ENCODE results near the gene NCS1.
"Not testable (repeated sequence)": the region's sequence is repeated elsewhere in the genome, so short reads cannot be mapped to it uniquely, and the experiment has no call there.

The NCS1 gene

DNA sequence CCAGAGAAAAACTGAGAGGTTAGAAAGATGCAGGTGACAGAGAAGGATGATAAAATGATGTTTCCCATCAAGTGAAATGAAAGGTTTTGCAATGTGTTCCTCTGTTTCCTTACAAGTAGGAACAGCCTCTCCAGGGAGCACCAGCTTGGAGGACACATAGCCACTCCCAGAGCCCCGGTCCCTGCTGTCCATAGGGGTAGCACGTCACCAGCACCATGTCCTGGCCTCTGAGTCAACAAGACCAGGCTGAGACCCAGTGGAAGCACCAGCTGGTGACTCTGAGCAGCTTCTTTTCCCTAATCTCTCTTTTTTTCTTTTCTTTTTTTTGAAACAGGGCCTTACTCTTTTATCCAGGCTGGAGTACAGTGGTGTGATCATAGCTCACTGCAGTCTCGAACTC lies 73.9 kb downstream of the NCS1 start:
- peaks cover 27% of the 10 kb centered on the region for H3K27me3 Mint-ChIP-seq (ENCODE audit: low read depth)
- H3K36me3 Mint-ChIP-seq (ENCODE audit: low read depth) = no peaks in the 10 kb centered on the region
- no peaks in the 10 kb centered on the region for H3K9me3 Mint-ChIP-seq
- H3K4me3 Mint-ChIP-seq = no peak overlapping the region
- H3K27ac Mint-ChIP-seq = no peak overlapping the region
- peaks cover 6% of the 10 kb centered on the region for H3K4me1 Mint-ChIP-seq (ENCODE audit: low read depth)

DNA sequence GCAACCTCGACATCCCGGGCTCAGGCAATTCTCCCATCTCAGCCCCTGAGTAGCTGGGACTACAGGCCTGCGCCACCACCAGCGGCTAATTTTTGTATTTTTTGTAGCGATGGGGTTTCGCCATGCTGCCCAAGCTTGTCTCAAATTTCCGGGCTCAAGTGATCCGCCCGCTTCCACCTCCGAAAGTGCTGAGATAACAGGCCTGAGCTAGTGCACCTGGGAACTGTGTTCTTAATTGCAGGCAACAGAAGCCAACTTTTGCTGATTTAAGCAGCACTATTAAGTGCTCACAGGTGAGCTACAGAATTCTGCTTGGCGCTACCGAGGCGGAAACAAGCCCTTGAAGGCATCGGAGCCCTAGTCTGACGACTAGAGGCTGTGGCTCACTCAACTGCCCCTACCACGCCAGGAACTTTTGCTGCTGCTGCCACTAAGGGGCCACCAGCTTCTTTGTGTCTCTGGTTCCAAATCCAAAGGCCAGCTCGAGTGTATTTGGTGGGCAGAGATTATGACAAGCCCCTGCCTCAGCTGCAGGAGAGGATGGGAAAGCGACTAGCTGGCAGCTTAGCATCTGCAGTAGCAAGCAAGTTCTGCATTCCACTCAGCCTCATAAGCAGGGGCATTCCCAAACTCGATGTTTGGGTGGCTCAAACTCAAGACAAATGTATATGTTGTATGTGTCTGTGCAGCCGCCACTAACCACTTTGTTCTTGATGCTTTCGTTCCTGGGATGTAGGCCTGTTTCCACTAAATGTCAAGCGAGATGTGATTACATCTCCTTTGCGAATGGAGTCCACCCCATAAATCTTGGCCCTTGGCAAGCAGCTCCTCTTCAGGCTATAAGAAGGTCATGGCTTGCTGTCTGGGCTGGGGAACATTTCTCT lies 82.8 kb downstream of the NCS1 start:
- Mint-ChIP-seq H3K27me3 (ENCODE audit: low read depth) (peaks cover 21% of the 10 kb centered on the region), H3K4me3 (no peak overlapping the region), H3K9me3 (no peaks in the 10 kb centered on the region), H3K27ac (no peak overlapping the region), H3K36me3 (ENCODE audit: low read depth) (no peaks in the 10 kb centered on the region), H3K4me1 (ENCODE audit: low read depth) (no peaks in the 10 kb centered on the region)

DNA sequence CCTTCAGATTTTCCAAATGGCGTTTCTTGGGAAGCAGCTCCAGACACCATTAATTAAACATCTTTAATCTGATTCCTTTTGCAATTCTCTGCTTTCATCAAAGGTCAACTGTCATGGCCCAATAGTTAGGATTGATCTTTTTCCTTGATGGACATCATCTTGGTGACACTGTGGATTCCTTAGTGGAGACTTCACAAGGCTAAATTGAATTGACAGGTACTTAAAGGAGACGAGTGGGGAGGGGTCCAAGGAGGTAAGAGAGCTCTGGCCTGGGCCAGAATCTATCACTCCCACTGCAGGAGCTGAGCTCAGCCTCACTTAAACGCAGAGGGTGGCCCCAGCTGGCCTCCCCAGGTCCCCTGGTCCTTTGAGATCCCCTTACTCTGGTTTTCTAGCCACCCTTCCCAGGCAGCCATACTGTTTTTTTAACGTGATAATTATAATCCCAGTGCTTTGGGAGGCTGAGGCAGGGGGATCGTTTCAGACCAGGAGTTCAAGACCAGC lies 83.5 kb downstream of the NCS1 start:
- Mint-ChIP-seq H3K27ac (no peak overlapping the region), H3K9me3 (no peaks in the 10 kb centered on the region), H3K4me1 (ENCODE audit: low read depth) (no peaks in the 10 kb centered on the region), H3K27me3 (ENCODE audit: low read depth) (peaks cover 19% of the 10 kb centered on the region), H3K4me3 (no peak overlapping the region), H3K36me3 (ENCODE audit: low read depth) (no peaks in the 10 kb centered on the region)

DNA sequence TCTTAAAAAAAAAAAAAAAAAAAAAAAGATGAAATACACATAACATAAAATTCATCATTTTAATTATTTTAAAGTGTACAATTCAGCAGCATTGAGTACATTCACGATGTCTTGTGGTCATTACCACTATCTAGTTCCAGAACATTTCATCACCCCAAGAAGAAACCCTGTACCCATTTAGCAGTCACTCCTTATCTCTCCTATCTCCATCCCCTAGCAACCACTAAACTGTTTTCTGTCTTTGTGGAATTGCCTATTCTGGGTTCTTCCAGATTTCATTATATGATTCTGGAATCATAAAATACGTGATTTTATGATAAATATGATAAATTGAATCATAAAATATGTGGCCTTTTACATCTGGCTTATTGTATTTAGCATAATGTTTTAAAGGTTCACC lies 84.4 kb downstream of the NCS1 start:
- Mint-ChIP-seq H3K4me1 (ENCODE audit: low read depth) (no peaks in the 10 kb centered on the region), H3K27ac (no peak overlapping the region), H3K4me3 (no peak overlapping the region), H3K9me3 (no peaks in the 10 kb centered on the region), H3K27me3 (ENCODE audit: low read depth) (peaks cover 20% of the 10 kb centered on the region), H3K36me3 (ENCODE audit: low read depth) (no peaks in the 10 kb centered on the region)

DNA sequence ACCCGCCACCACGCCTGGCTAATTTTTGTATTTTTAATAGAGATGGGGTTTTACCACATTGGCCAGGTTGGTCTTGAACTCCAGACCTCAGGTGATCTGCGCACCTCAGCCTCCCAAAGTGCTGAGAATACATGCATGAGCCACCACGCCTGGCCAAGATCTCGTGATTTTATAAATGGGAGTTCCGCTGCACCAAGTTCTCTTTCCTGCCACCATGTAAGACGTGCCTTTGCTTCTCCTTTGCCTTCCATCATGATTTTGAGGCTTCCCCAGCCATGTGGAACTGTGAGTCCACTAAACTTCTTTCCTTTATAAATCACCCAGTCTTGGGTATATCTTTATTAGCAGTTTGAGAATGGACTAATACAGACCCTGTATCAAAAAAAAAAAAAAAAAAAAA lies 85.9 kb downstream of the NCS1 start:
- not testable (repeated sequence) for H3K36me3 Mint-ChIP-seq (ENCODE audit: low read depth); H3K27ac Mint-ChIP-seq; H3K9me3 Mint-ChIP-seq; H3K4me1 Mint-ChIP-seq (ENCODE audit: low read depth); H3K4me3 Mint-ChIP-seq
- peaks cover 32% of the 10 kb centered on the region for H3K27me3 Mint-ChIP-seq (ENCODE audit: low read depth)

DNA sequence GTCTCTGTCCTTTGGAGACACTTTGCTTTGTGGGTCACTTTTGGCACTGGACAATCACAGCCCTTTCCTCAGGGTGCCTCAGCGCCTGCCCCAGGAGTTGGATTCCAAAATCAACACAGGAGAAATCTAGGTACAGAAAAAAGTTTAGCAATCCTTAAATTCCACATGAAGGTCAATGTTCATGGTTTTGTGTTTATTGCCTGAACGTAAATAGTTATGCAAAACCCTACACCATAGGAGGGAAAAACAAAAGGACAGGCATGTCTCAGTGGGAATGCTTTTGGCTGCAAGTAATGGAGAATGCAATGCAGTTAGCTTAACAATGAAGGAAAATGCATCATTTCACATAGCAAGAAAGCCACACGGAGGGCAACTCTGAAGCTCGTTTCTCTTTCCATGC lies 86.8 kb downstream of the NCS1 start:
- H3K27me3 Mint-ChIP-seq (ENCODE audit: low read depth) = peaks cover 40% of the 10 kb centered on the region

DNA sequence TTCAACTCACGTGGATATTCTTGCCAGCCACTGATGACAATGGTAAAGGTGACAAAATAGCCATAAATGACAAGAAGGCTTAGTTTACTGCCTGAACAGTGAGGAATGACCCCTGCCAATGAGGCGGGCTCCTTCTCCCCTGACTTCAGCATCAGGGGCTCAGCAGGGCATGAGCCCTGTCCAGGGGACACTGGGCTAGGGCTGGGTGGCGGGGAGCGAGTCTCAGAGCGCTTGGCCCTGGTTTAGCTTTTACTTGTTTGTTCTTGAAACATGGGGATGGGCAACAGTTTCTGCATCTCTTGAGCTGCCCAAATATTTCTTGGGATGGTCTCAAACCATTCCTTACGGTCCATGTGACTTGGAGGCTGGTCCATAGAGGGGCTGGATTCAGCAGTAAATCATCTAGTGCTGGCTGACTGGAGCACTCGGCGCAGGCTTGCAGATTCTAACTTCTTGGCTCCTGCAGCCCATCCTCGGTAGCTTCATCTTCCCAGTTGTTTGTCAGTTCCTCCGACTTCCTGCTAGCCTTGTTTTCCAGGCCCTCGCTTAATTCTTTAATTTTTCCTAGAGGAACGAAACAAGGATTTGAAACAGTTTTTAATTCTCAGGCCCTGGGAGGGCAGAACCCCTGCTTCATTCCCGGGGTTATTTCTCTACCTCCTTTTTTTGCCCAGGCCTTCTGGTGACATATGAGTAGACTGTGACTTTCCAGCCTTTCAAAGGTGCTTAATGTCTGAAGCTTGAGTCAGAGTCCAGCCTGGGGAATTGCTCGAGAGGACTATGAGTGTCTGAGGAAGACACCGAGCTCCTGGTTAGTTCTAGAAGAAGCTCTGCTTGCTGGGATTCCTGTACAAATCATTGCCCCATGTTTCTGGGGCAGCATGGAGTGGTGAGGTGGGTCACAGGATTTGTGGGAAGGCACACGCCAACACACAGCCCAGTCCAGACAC lies 88.9 kb downstream of the NCS1 start:
- Mint-ChIP-seq H3K4me1 (ENCODE audit: low read depth) (no peaks in the 10 kb centered on the region), H3K27me3 (ENCODE audit: low read depth) (peaks cover 52% of the 10 kb centered on the region), H3K27ac (no peak overlapping the region), H3K4me3 (no peak overlapping the region), H3K36me3 (ENCODE audit: low read depth) (no peaks in the 10 kb centered on the region), H3K9me3 (no peaks in the 10 kb centered on the region)

More for the DNA sequence above, 86.8 kb downstream of the NCS1 start:
- Mint-ChIP-seq H3K9me3 (no peaks in the 10 kb centered on the region), H3K36me3 (ENCODE audit: low read depth) (no peaks in the 10 kb centered on the region), H3K4me3 (no peak overlapping the region), H3K4me1 (ENCODE audit: low read depth) (no peaks in the 10 kb centered on the region), H3K27ac (no peak overlapping the region)

DNA sequence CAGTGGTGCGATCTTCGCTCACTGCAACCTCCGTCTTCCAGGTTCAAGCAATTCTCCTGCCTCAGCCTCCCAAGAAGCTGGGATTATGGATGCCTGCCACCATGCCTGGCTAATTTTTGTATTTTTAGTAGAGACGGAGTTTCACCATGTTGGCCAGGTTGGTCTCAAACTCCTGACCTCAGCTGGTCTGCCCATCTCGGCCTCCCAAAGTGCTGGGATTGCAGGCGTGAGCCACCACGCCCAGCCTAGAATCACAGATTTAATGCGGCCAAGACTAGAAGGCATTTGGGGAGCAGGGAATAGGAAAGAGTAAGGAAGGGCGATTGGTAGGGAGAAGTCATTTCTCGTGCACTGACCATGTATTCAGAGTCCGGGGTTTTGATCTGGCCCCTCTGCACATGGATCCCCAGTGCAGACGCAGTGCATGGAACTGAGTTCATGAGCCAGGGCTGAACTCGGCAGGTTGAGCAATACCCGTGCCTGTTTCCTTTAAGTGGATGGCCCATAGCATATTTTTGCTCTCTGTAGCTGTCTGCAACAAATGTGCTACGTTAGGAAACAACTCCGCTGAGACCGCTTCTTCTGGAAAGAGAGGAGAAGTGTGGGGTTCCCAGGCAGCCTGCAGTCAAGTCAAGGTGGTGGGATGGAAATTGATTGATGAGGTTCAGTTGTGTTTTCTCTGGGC lies 90.0 kb downstream of the NCS1 start:
- H3K9me3 Mint-ChIP-seq = no peaks in the 10 kb centered on the region
- H3K4me3 Mint-ChIP-seq = no peak overlapping the region
- H3K36me3 Mint-ChIP-seq (ENCODE audit: low read depth) = no peaks in the 10 kb centered on the region
- H3K27ac Mint-ChIP-seq = no peak overlapping the region
- H3K27me3 Mint-ChIP-seq (ENCODE audit: low read depth) = peaks cover 63% of the 10 kb centered on the region
- no peaks in the 10 kb centered on the region for H3K4me1 Mint-ChIP-seq (ENCODE audit: low read depth)

DNA sequence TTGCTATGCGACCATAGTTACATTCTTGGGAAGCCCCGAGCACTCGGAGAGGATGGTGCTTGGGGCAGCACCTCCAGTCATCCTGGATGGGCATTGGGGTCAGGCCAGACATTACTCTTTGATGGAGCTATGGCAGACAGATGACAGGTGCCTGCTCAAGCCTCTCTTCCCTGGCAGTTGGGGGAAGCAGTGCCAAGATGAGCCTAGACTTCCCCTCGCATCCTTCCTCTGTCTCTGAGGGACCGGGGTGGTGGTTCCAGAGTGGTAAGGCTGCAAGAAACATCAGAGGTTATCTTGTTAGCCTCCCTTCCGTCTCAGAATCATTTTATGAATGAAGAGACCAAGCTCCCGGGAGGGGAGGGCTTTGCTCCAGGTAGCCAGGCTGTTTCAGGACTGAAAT lies 90.6 kb downstream of the NCS1 start:
- Mint-ChIP-seq H3K27me3 (ENCODE audit: low read depth) (peaks cover 69% of the 10 kb centered on the region), H3K4me1 (ENCODE audit: low read depth) (no peaks in the 10 kb centered on the region), H3K4me3 (no peak overlapping the region), H3K36me3 (ENCODE audit: low read depth) (no peaks in the 10 kb centered on the region), H3K9me3 (no peaks in the 10 kb centered on the region), H3K27ac (no peak overlapping the region)

DNA sequence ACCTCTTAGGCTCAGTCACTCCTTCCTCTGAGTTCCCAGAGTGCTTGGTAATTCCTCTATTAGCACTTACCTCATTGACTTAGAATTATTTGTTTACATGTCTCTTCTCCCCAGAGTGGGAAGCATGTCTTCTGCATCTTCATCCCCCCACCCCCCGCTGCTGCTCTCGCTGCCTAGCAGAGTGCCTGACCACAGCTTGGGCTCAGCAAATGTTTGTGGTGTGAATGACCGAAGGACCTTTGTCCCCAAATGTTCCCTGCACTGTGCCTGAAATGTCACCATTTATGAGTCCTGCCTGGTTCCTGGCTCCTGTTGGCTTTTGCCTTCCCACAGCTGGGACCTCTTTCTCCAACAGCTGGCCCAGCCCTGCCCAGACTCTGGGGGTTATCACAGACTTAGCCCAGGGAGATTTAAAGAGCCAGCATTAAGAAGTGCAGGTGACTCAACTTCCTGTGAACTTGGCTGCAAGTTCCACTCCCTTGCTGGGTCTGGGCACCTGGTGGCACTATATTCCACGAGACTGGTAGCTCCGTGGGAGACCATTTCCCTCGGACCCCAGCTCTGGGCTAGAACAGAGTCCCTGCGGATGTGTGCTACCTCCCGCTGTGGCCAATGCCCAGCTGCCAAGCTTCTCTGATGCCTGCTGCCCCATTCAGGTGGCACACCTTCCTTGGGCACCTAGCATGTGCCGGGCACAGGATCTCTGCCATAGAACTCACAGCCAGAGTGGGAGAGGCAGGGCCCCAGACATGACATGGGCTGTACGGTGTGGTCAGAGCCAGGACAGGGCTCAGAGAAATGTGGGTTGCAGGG lies 91.6 kb downstream of the NCS1 start:
- Mint-ChIP-seq H3K4me1 (ENCODE audit: low read depth) (no peaks in the 10 kb centered on the region), H3K4me3 (no peak overlapping the region), H3K27me3 (ENCODE audit: low read depth) (peaks cover 72% of the 10 kb centered on the region), H3K36me3 (ENCODE audit: low read depth) (no peaks in the 10 kb centered on the region), H3K9me3 (no peaks in the 10 kb centered on the region), H3K27ac (no peak overlapping the region)

DNA sequence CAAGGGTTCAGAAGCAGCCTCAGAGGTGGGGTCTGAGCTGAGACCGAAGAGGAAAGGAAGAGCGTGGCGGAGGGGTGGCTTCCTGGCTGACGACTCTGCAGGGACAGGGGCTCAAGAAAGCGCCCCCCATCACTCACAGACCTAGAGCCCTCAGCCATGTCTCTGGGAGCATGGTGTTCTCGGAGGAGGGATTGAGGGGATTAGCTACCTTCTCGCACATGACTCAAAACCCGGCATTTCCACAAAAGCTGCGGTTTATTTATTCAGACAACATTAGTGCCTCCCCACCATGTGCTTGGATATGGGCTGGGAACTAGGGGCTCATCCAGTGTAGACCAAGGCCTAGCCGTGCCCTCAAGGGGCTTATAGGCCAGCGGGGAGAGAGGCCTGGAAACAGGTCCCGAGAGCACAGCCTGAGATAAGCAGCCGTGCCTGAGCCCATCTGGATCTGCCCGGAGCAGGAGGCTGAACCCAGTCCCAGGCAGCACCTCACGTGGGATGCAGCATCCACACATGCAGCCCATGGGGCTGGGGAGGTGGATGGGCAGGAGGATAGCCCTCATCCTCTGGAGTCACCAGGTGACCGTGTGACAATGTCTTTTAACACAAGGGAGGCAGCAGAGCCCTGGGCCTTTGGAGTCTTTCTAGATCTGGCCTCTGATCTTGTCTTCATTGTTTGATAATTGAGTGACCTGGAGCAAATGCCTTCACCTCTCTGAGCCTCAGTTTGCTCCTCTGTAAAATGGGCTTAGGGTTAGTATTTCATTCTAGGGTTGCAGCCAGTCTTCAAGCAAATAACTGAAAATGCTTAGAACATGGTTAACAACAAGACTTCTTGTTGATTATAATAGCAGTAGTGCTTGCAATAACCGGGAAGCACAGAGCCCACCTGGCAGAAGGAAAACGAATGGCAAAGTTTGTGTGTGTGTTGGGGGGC lies 92.5 kb downstream of the NCS1 start:
- Mint-ChIP-seq H3K36me3 (ENCODE audit: low read depth) (no peaks in the 10 kb centered on the region), H3K27ac (no peak overlapping the region), H3K4me3 (no peak overlapping the region), H3K9me3 (no peaks in the 10 kb centered on the region), H3K27me3 (ENCODE audit: low read depth) (peaks cover 75% of the 10 kb centered on the region), H3K4me1 (ENCODE audit: low read depth) (no peaks in the 10 kb centered on the region)

DNA sequence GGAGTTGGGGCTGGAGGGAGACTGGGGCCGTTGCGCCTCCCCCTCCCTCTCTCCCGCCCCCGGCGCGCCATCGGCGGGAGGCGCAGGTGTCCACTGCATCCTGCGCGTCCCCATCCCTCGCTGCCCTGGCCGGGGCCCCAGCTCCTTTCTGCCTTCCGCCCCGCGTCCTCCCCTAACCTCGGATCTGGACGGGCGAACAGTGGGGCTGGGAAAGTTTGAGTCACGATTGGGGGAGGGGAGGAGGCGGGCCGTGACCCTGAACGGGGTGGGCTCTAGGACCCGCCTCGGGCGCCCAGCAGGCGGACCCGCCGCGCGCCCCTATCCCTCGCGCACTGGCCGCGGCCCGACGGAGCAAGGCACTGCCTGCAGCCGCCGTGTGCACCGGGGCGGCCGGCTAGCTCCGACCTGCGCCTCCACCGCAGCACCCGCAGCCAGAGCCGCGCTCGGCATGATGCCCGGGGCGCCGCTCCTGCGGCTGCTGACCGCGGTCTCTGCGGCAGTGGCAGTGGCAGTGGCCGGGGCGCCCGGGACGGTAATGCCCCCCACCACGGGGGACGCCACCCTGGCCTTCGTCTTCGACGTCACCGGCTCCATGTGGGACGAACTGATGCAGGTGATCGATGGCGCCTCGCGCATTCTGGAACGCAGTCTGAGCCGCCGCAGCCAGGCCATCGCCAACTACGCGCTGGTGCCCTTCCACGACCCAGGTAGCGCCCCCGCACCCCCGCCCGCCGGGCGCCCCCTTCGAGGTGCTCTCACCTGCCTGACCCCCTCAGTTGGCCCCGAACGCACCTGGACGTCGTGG lies 93.4 kb downstream of the NCS1 start, which contains the start of gene HMCN2:
Gene HMCN2 (plus strand): TSS at position 330 of the 805 bp plus-strand sequence. CDS start 119 bp downstream, at position 449.
- H3K27ac Mint-ChIP-seq = no peak within 1 kb of the TSS
- H3K27me3 Mint-ChIP-seq (ENCODE audit: low read depth) = peaks cover 70% of the 10 kb centered on the region
- H3K36me3 Mint-ChIP-seq (ENCODE audit: low read depth) = no peaks in the 10 kb centered on the region
- no peaks in the 10 kb centered on the region for H3K9me3 Mint-ChIP-seq
- no peak within 1 kb of the TSS for H3K4me3 Mint-ChIP-seq
- no peaks in the 10 kb centered on the region for H3K4me1 Mint-ChIP-seq (ENCODE audit: low read depth)
